NCI-H82 treated with DMSO at 0.1 percent for 48 hours (cell line): Measurements from ENCODE around the gene CXXC5.

ENCODE experiments used
- DNase-seq: peaks from one replicate; lab custom pipeline; 2025; ENCODE audit not compliant: unreplicated experiment; lab: John Stamatoyannopoulos, UW

Gene CXXC5

GRCh38 chr5:139678751-139679750 lies 30.9 kb downstream of the CXXC5 start:
- DNase-seq = no peak

- no peak for DNase-seq
Measured at GRCh38 chr5:139680368-139681111, 32.4 kb downstream of the CXXC5 start.

- no peak for DNase-seq
Measured at GRCh38 chr5:139681112-139681458, 32.9 kb downstream of the CXXC5 start.

DNA sequence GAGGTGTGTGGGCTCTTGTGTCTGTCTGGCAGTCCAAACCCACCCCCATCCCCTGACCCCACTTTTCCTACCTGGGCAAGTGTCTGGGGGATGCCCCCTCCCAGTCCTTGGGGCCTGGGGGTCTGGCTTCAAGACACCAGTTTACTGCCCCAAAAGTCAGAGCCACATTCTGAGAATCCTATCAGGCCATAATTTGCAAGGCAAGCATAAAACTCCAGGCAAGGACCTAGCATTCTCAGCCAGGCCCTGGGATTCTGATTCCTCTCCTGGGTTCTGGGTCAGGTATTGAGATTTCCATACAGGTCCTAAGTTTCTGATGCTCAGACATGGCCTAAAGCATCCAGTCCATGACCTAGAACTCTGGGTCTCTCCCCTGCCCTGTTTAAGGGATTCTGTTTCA lies 33.3 kb downstream of the CXXC5 start:
- DNase-seq = no peak

- no peak for DNase-seq
Measured at GRCh38 chr5:139682016-139682975, 34.1 kb downstream of the CXXC5 start.

DNA sequence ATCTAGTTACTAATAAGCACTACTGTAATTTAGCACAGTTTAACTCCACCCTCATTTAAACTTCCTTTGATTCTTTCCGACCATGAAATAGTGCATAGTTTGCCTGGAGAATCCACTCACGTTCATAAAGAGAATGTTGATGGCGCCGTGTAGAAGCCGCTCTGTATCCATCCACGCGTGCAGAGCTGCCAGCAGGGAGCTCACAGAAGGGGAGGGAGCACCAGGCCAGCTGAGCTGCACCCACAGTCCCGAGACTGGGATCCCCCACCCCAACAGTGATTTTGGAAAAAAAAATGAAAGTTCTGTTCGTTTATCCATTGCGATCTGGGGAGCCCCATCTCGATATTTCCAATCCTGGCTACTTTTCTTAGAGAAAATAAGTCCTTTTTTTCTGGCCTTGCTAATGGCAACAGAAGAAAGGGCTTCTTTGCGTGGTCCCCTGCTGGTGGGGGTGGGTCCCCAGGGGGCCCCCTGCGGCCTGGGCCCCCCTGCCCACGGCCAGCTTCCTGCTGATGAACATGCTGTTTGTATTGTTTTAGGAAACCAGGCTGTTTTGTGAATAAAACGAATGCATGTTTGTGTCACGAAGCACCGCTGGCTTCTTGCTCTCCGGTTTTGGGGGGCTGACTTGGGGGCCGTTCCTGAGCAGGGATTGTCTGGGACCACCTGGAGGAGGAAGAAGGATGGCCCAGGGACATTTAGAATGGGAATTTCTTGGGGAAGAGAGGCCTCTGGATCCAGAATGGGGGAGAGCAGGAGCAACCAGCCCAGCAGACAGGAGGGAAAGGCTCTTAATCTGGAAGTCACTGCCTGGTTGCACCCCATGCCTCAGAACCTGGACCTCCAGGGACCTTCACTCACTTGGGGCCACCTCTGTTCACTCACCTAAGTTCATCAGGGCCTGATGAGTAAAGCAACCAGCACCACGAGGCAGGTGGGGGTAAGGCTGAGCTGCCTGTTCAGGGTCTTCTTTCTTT lies 35.4 kb downstream of the CXXC5 start:
- DNase-seq = no peak

- DNase-seq = no peak
Measured at GRCh38 chr5:139684350-139684880, 36.3 kb downstream of the CXXC5 start.

DNA sequence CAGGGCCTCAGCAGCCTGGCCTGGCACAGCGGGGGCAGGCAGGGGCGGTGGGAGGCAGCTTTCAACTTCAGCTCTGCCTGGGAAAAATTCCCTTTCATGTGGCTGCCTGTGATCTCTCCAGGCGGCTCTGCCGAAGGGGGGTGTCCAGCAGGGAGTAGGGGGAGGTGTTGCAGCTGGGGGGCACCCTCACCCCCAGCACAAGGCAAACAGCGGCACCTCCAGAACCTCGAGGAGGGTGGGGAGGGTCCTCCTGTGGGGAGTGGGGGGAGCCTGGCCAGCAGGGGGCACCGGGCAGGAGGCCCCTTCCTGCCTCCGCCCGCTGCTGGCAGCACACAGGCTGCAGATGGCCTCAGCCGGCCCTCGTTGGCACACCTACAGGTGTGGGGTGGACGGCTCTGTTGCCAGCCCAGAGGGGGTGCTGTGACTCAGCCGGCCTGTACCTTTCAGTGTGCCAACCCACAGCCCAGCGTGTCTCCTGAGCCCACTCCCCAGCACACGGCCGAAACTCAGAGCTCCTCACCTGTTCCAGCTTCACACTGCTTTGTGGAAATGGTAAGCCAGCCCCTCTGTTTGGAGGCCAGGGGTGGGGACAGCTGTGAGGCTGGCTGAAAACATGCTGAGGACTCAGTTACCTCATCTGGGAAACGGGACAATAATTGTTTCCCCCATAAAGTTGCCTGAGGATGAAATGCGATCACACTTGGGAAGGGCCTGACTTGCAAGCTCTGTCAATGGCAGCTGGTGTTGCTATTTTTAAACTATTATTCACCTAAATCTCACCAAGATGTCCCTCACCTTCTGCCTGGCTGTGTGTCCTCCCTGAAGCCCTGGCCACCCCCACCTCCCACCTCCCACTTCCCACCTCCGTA lies 37.0 kb downstream of the CXXC5 start:
- no peak for DNase-seq

DNA sequence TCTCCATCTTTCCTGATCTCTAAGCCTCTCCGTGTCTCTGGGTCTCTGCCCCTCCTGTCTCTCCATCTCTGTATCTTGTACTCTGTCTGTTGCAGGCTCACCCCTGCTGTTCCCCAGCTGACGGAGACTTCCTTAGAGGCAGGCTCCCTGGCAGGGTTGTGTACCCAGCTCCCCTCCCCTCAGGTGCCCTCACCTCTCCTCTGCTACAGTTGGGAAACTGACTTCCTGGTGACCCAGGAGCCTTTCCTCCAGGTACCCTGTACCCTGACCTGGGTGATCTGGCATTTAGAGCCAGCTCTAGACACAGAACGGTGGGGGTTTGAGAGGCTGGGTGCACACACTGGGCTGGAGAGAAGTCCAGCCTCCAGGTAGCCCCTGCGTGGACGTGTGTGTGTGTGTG lies 37.7 kb downstream of the CXXC5 start:
- DNase-seq = no peak

GRCh38 chr5:139686356-139686705 lies 38.2 kb downstream of the CXXC5 start:
- DNase-seq = no peak

GRCh38 chr5:139686706-139687441 lies 38.7 kb downstream of the CXXC5 start:
- no peak for DNase-seq

DNA sequence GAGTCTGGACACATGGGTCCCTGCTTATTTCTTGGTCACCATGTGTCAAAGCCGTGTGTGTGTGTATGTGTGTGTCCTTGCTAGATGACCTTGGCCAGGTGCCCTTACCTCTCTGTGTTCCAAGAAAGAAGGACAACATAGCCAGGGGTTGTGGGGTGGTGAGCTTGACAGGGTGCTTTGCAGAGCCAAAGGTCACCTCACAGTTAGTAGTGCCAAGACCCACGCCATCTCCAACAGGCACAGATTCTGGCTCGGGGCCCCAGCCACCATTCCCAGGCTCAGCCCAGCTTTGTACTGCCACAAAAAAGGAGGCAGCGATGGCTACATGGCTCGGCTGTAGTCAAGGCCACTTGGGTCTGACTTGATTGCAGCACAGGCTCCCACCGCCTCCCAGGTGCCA lies 39.5 kb downstream of the CXXC5 start:
- DNase-seq = no peak

GRCh38 chr5:139688088-139688702 lies 40.0 kb downstream of the CXXC5 start:
- no peak for DNase-seq

- no peak for DNase-seq
Measured at GRCh38 chr5:139688751-139689372, 40.7 kb downstream of the CXXC5 start.

GRCh38 chr5:139689631-139690063 lies 41.5 kb downstream of the CXXC5 start:
- no peak for DNase-seq

- peak; percentile 59 for DNase-seq
Measured at GRCh38 chr5:139690064-139690802, 42.1 kb downstream of the CXXC5 start.
